ENCODE data around the gene ANXA2.

The ANXA2 gene

DNA sequence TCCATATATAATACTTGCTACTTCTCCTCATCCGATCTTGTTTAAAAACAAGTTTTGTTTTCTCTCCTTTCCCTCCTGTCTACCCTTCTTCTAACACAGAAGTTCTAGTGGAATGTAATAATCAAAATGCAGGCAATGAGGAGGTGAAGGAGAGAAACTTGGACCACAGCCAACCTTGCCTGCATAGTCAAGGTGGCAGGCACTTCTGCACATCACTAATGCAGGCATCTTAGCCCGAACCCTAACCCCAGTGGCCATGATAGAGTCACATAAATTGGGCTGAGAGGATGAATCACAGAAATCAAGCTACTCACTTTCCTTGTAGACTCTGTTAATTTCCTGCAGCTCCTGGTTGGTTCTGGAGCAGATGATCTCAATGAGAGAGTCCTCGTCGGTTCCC lies 41.0 kb downstream of the ANXA2 start:
- Histone ChIP-seq H3K9me3 (ENCODE audit: control insufficient read depth, low read length) (peaks cover 3% of the 10 kb centered on the region), H4K91ac (ENCODE audit: low read length) (no peak overlapping the region), H3K27ac (ENCODE audit: low read length, poor library complexity, severe bottlenecking) (peak overlapping the region; percentile 4), H2BK12ac (ENCODE audit: low read length in 2 of 2) (no peak overlapping the region), H4K8ac (ENCODE audit: low read length) (no peak overlapping the region), H3K27me3 (ENCODE audit: control insufficient read depth in 1 of 2, insufficient read depth in 1 of 2, low read length in 2 of 2) (no peaks in the 10 kb centered on the region), H2AK5ac (ENCODE audit: low read length, severe bottlenecking) (no peak overlapping the region), H3K9ac (ENCODE audit: low read length) (peak overlapping the region; percentile 20), H2AFZ (ENCODE audit: low read depth, low read length) (no peak overlapping the region), H3K36me3 (ENCODE audit: control insufficient read depth in 1 of 2, insufficient read depth in 2 of 2, low read depth in 1 of 2, low read length in 2 of 2) (peaks cover 54 to 97% of the 10 kb centered on the region in 2 experiments), H2BK15ac (ENCODE audit: low read depth, poor library complexity, severe bottlenecking) (no peak overlapping the region), H2BK120ac (ENCODE audit: low read depth, low read length) (no peak overlapping the region), H2BK5ac (ENCODE audit: low read depth, low read length, poor library complexity, severe bottlenecking) (no peak overlapping the region), H3K4me2 (ENCODE audit: low read length, poor library complexity, severe bottlenecking) (no peak overlapping the region), H3K79me1 (replicated peaks; ENCODE audit: low read length, poor library complexity, severe bottlenecking) (no peaks in the 10 kb centered on the region), H3K18ac (ENCODE audit: low read depth in 1 of 2, low read length in 2 of 2) (peak overlapping the region in 1 of 2 experiments; percentile 48), H3K4ac (ENCODE audit: low read depth in 1 of 2, low read length in 2 of 2) (no peak overlapping the region), H3K23ac (ENCODE audit: low read length in 2 of 2) (no peak overlapping the region), H3K4me3 (ENCODE audit: insufficient read depth in 1 of 2, low read depth in 1 of 2, low read length in 2 of 2) (no peak overlapping the region), H3K4me1 (ENCODE audit: control insufficient read depth, insufficient read depth, low read depth, low read length) (peaks cover 4% of the 10 kb centered on the region), H3K14ac (ENCODE audit: low read length in 2 of 2) (no peak overlapping the region)
- 94% methylated on average over 3 of the region's 4 CpGs for WGBS
- no peak for DNase-seq

DNA sequence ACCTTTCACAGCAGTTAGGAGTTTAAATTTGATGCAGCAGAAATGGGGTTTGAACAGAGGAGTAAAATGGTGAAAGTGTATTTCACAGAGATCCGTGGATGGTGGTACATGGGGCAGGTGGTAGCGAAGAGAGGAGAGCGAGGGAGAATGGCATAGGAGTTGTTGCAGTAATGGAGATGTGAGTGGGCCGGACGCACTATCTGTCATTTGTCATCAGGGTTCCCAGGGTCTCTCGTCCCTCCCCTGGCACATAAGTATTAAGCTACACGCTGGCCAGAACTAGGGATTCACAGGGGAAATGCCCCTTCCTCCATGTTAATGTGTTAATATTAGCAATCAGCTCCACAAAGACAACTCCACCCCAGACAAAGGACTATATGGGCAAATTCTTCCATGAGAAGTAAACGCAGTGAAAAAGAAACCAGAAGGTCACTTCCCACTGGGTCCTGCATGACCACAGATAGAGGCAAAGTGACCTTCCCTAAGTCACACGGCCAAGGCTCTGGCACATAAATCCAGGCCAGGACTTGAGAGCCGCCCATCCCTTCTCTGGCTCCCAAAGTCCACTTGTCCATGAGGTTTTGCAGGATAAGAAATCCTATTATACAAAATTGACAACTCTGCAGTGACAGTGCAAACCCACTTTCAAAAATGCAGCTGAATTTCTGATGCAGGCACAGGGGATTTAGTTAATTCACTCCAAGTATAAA lies 42.5 kb downstream of the ANXA2 start:
- 97% methylated on average over 10 of the region's 10 CpGs for WGBS
- Histone ChIP-seq H3K27me3 (ENCODE audit: control insufficient read depth in 1 of 2, insufficient read depth in 1 of 2, low read length in 2 of 2) (no peaks in the 10 kb centered on the region), H2BK12ac (ENCODE audit: low read length in 2 of 2) (no peak overlapping the region), H2BK5ac (ENCODE audit: low read depth, low read length, poor library complexity, severe bottlenecking) (no peak overlapping the region), H4K8ac (ENCODE audit: low read length) (no peak overlapping the region), H3K4me3 (ENCODE audit: insufficient read depth in 1 of 2, low read depth in 1 of 2, low read length in 2 of 2) (no peak overlapping the region), H3K9ac (ENCODE audit: low read length) (peak overlapping the region; percentile 2), H3K18ac (ENCODE audit: low read depth in 1 of 2, low read length in 2 of 2) (no peak overlapping the region), H3K9me3 (ENCODE audit: control insufficient read depth, low read length) (peaks cover 3% of the 10 kb centered on the region), H3K4me2 (ENCODE audit: low read length, poor library complexity, severe bottlenecking) (no peak overlapping the region), H3K4ac (ENCODE audit: low read depth in 1 of 2, low read length in 2 of 2) (no peak overlapping the region), H3K79me1 (replicated peaks; ENCODE audit: low read length, poor library complexity, severe bottlenecking) (no peaks in the 10 kb centered on the region), H2BK15ac (ENCODE audit: low read depth, poor library complexity, severe bottlenecking) (no peak overlapping the region), H3K14ac (ENCODE audit: low read length in 2 of 2) (no peak overlapping the region), H2BK120ac (ENCODE audit: low read depth, low read length) (no peak overlapping the region), H2AK5ac (ENCODE audit: low read length, severe bottlenecking) (no peak overlapping the region), H3K27ac (ENCODE audit: low read length, poor library complexity, severe bottlenecking) (peak overlapping the region; percentile 7), H3K4me1 (ENCODE audit: control insufficient read depth, insufficient read depth, low read depth, low read length) (peaks cover 8% of the 10 kb centered on the region), H4K91ac (ENCODE audit: low read length) (no peak overlapping the region), H2AFZ (ENCODE audit: low read depth, low read length) (no peak overlapping the region), H3K36me3 (ENCODE audit: control insufficient read depth in 1 of 2, insufficient read depth in 2 of 2, low read depth in 1 of 2, low read length in 2 of 2) (peaks cover 60 to 97% of the 10 kb centered on the region in 2 experiments), H3K23ac (ENCODE audit: low read length in 2 of 2) (no peak overlapping the region)
- no peak for DNase-seq

DNA sequence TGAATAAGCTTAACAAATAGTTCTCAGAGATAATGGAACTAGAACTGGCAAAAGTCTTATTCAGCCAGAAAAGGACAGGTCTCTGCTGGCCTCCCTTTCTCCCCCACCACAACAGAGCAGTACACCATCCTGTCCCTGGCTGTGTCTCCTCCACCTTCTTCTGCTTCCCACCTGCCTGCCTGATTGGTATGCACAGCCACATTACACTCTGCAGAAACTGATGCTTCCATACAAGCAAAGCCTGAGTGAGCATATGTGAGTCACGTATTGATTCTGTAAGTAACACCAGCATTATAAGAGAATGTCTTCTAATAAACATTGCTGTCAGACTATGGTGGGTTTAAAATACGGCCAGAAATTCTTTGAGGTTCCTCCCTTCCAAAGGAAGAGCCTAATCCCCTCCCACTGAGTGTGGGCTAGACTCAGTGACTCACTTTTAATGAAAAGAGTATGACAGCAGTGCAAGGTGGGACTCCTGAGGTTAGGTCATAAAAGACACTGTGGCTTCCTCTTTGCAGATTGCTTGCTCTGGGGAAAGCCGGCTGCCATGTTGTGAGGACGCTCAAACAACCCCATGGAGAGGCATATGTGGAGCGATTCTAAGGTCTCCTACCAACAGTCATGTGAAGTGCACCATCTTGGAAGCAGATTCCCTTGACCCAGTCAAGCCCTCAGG lies 44.4 kb downstream of the ANXA2 start:
- H3K36me3 ChIP-seq (ENCODE audit: control insufficient read depth in 1 of 2, insufficient read depth in 2 of 2, low read depth in 1 of 2, low read length in 2 of 2): peaks cover 61 to 92% of the 10 kb centered on the region in 2 experiments
- no peak overlapping the region for H3K4me3 ChIP-seq (ENCODE audit: insufficient read depth in 1 of 2, low read depth in 1 of 2, low read length in 2 of 2)

DNA sequence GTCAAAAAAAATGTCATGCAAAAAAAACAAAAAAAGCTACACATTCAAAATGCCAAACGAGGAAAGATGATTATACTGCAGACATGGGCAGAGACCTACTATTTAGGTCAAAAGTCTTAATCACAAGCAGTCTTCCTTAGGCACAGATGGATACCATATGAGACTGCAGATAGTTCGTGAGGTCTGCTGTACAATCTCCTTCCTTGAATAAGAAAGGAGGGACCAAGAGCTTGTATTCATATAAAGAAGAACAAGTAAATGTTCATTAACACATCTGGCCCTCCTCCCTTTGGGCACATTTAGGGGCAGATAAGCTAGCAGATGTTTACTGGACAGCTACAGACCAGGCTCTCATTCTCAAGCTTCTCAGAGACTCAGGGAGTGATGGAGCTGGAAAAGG lies 45.3 kb downstream of the ANXA2 start:
- Histone ChIP-seq H3K9ac (ENCODE audit: low read length) (peak overlapping the region; percentile 1), H3K27me3 (ENCODE audit: control insufficient read depth in 1 of 2, insufficient read depth in 1 of 2, low read length in 2 of 2) (no peaks in the 10 kb centered on the region), H3K4ac (ENCODE audit: low read depth in 1 of 2, low read length in 2 of 2) (no peak overlapping the region), H3K4me3 (ENCODE audit: insufficient read depth in 1 of 2, low read depth in 1 of 2, low read length in 2 of 2) (no peak overlapping the region), H2BK12ac (ENCODE audit: low read length in 2 of 2) (no peak overlapping the region), H3K23ac (ENCODE audit: low read length in 2 of 2) (no peak overlapping the region), H3K9me3 (ENCODE audit: control insufficient read depth, low read length) (peaks cover 3% of the 10 kb centered on the region), H2BK15ac (ENCODE audit: low read depth, poor library complexity, severe bottlenecking) (no peak overlapping the region), H2AFZ (ENCODE audit: low read depth, low read length) (no peak overlapping the region), H4K8ac (ENCODE audit: low read length) (no peak overlapping the region), H4K91ac (ENCODE audit: low read length) (no peak overlapping the region), H2BK5ac (ENCODE audit: low read depth, low read length, poor library complexity, severe bottlenecking) (no peak overlapping the region), H3K27ac (ENCODE audit: low read length, poor library complexity, severe bottlenecking) (peak overlapping the region; percentile 13), H2AK5ac (ENCODE audit: low read length, severe bottlenecking) (no peak overlapping the region), H3K36me3 (ENCODE audit: control insufficient read depth in 1 of 2, insufficient read depth in 2 of 2, low read depth in 1 of 2, low read length in 2 of 2) (peaks cover 63 to 93% of the 10 kb centered on the region in 2 experiments), H3K18ac (ENCODE audit: low read depth in 1 of 2, low read length in 2 of 2) (no peak overlapping the region), H3K4me1 (ENCODE audit: control insufficient read depth, insufficient read depth, low read depth, low read length) (peaks cover 9% of the 10 kb centered on the region), H3K79me1 (replicated peaks; ENCODE audit: low read length, poor library complexity, severe bottlenecking) (peaks cover 2% of the 10 kb centered on the region), H3K4me2 (ENCODE audit: low read length, poor library complexity, severe bottlenecking) (no peak overlapping the region), H3K14ac (ENCODE audit: low read length in 2 of 2) (no peak overlapping the region), H2BK120ac (ENCODE audit: low read depth, low read length) (no peak overlapping the region)
- no peak for DNase-seq
- WGBS: 100% methylated on average over 1 of the region's 2 CpGs

More for the DNA sequence above, 44.4 kb downstream of the ANXA2 start:
- Histone ChIP-seq H3K18ac (ENCODE audit: low read depth in 1 of 2, low read length in 2 of 2) (no peak overlapping the region), H4K91ac (ENCODE audit: low read length) (no peak overlapping the region), H3K27ac (ENCODE audit: low read length, poor library complexity, severe bottlenecking) (peak overlapping the region; percentile 9), H2BK12ac (ENCODE audit: low read length in 2 of 2) (no peak overlapping the region), H3K23ac (ENCODE audit: low read length in 2 of 2) (no peak overlapping the region), H3K79me1 (replicated peaks; ENCODE audit: low read length, poor library complexity, severe bottlenecking) (no peaks in the 10 kb centered on the region), H3K27me3 (ENCODE audit: control insufficient read depth in 1 of 2, insufficient read depth in 1 of 2, low read length in 2 of 2) (no peaks in the 10 kb centered on the region), H3K4me2 (ENCODE audit: low read length, poor library complexity, severe bottlenecking) (no peak overlapping the region), H4K8ac (ENCODE audit: low read length) (no peak overlapping the region), H2AK5ac (ENCODE audit: low read length, severe bottlenecking) (no peak overlapping the region), H2AFZ (ENCODE audit: low read depth, low read length) (no peak overlapping the region), H2BK5ac (ENCODE audit: low read depth, low read length, poor library complexity, severe bottlenecking) (no peak overlapping the region), H2BK120ac (ENCODE audit: low read depth, low read length) (no peak overlapping the region), H3K4me1 (ENCODE audit: control insufficient read depth, insufficient read depth, low read depth, low read length) (peaks cover 7% of the 10 kb centered on the region), H3K4ac (ENCODE audit: low read depth in 1 of 2, low read length in 2 of 2) (no peak overlapping the region), H3K9me3 (ENCODE audit: control insufficient read depth, low read length) (peaks cover 3% of the 10 kb centered on the region), H3K9ac (ENCODE audit: low read length) (no peak overlapping the region), H3K14ac (ENCODE audit: low read length in 2 of 2) (no peak overlapping the region), H2BK15ac (ENCODE audit: low read depth, poor library complexity, severe bottlenecking) (no peak overlapping the region)
- 47% methylated on average over 4 of the region's 5 CpGs for WGBS
- DNase-seq: peak; percentile 38

Data from mesenchymal stem cell (in vitro differentiated cells and primary cell).